Kidney epithelial cell (primary cell): ENCODE data around the gene TMEM212. TPM values are rescaled to one million over a fixed set of nuclear protein-coding genes. Genes with fewer than 3 reads are reported as not detected.

ENCODE experiments used
- DNase-seq: peaks from one replicate; pipeline ENCODE4 v3.0.0-alpha.2; 2010; ENCODE audit warnings: low read depth
- H3K27me3 ChIP-seq: 2 replicates; pipeline ENCODE4 v1.6.0; 2011; ENCODE audit warnings: low read length; ENCODE audit not compliant: control insufficient read depth, insufficient read depth
- H3K36me3 ChIP-seq: 2 replicates; pipeline ENCODE4 v1.5.1; 2011; ENCODE audit warnings: low read length; ENCODE audit not compliant: control insufficient read depth, insufficient read depth
- H3K4me3 ChIP-seq: 2 replicates; pipeline ENCODE4 v1.5.1; 2011; ENCODE audit warnings: low read depth, mild to moderate bottlenecking, control low read depth, low read length
- total RNA-seq: library from RNA; depleted of rRNA; stranded (reverse); fragments of >200 nt; gene quantifications from 2 replicates; pipeline ENCODE4 v1.2.3, GENCODE V29; 2015
- TF ChIP-seq, protein P1 (sequence below): IDR thresholded peaks from 2 replicates; pipeline ENCODE4 v1.5.1; 2011; ENCODE audit warnings: mild to moderate bottlenecking, moderate library complexity, low read length, control low read depth, inconsistent platforms; ENCODE audit not compliant: insufficient read depth, poor library complexity, severe bottlenecking

Gene TMEM212
- total RNA-seq, 1 donor from 2014 or later = not detected

GRCh38 chr3:171833789-171834460, 9.2 kb upstream of the TMEM212 start:
- no peak for DNase-seq
- TF ChIP-seq, protein P1, sequence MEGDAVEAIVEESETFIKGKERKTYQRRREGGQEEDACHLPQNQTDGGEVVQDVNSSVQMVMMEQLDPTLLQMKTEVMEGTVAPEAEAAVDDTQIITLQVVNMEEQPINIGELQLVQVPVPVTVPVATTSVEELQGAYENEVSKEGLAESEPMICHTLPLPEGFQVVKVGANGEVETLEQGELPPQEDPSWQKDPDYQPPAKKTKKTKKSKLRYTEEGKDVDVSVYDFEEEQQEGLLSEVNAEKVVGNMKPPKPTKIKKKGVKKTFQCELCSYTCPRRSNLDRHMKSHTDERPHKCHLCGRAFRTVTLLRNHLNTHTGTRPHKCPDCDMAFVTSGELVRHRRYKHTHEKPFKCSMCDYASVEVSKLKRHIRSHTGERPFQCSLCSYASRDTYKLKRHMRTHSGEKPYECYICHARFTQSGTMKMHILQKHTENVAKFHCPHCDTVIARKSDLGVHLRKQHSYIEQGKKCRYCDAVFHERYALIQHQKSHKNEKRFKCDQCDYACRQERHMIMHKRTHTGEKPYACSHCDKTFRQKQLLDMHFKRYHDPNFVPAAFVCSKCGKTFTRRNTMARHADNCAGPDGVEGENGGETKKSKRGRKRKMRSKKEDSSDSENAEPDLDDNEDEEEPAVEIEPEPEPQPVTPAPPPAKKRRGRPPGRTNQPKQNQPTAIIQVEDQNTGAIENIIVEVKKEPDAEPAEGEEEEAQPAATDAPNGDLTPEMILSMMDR = peak; percentile 54
- Histone ChIP-seq H3K36me3 (no peaks in the 10 kb centered on the region), H3K4me3 (no peak overlapping the region), H3K27me3 (no peaks in the 10 kb centered on the region)

- no peaks in the 10 kb centered on the region for H3K36me3 ChIP-seq
- TF ChIP-seq, protein P1 = no peak
- H3K27me3 ChIP-seq = no peaks in the 10 kb centered on the region
- DNase-seq = no peak
- no peak overlapping the region for H3K4me3 ChIP-seq
Observed at GRCh38 chr3:171834461-171834801, 8.7 kb upstream of the TMEM212 start.

- TF ChIP-seq, protein P1 = no peak
- H3K36me3 ChIP-seq = no peaks in the 10 kb centered on the region
- no peak overlapping the region for H3K4me3 ChIP-seq
- no peak for DNase-seq
- H3K27me3 ChIP-seq = no peaks in the 10 kb centered on the region
Observed at GRCh38 chr3:171835116-171835515, 8.0 kb upstream of the TMEM212 start.

DNA sequence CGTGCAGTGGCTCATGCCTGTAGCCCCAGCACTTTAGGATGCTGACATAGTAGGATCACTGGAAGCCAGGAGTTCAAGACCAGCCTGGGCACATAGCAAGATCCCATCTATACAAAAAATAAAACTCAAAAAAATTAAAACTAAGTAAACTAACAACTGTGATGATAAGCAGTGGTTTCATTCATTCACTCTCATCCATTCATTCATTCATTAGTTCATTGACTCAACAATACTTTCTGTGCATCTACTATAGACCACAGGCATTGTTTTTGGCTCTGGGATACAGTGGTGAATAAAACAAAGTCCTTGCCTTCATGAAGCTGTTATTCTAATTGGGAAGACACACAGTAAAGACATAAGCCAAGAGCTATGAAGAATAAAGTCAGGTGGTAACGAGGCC, 7.5 kb upstream of the TMEM212 start:
- no peak for DNase-seq
- H3K27me3 ChIP-seq = no peaks in the 10 kb centered on the region
- no peak overlapping the region for H3K4me3 ChIP-seq
- TF ChIP-seq, protein P1 = no peak
- no peaks in the 10 kb centered on the region for H3K36me3 ChIP-seq

GRCh38 chr3:171836855-171837254, 6.3 kb upstream of the TMEM212 start:
- no peak for DNase-seq
- Histone ChIP-seq H3K4me3 (no peak overlapping the region), H3K36me3 (no peaks in the 10 kb centered on the region), H3K27me3 (no peaks in the 10 kb centered on the region)
- TF ChIP-seq, protein P1 = no peak

- TF ChIP-seq, protein P1 = no peak
- H3K36me3 ChIP-seq = no peaks in the 10 kb centered on the region
- H3K4me3 ChIP-seq = no peak overlapping the region
- no peaks in the 10 kb centered on the region for H3K27me3 ChIP-seq
- no peak for DNase-seq
Observed at GRCh38 chr3:171837698-171838097, 5.5 kb upstream of the TMEM212 start.
